Stimulated activated CD4-positive, alpha-beta T cell treated with anti-CD3 and anti-CD28 coated beads, Interleukin-2, amount 100 ng/mL, for 48 hours (primary cell): ENCODE data around the gene PDX1.

ENCODE experiments used
- DNase-seq, 2 donors: peaks; one replicate each; pipeline ENCODE4 v3.0.0-alpha.2; 2020

Gene PDX1

GRCh38 chr13:27922883-27923612, 3.2 kb downstream of the PDX1 start:
- no peak for DNase-seq

- DNase-seq = no peak
Measured at GRCh38 chr13:27923794-27924528, 4.2 kb downstream of the PDX1 start.

GRCh38 chr13:27924529-27925141, 4.8 kb downstream of the PDX1 start:
- no peak for DNase-seq

- no peak for DNase-seq
Measured at GRCh38 chr13:27925220-27925991, 5.6 kb downstream of the PDX1 start.

- no peak for DNase-seq
Measured at GRCh38 chr13:27926644-27927434, 7.0 kb downstream of the PDX1 start.

- no peak for DNase-seq
Measured at GRCh38 chr13:27927444-27928352, 7.9 kb downstream of the PDX1 start.

GRCh38 chr13:27928353-27928804, 8.6 kb downstream of the PDX1 start:
- no peak for DNase-seq

GRCh38 chr13:27928805-27929753, 9.3 kb downstream of the PDX1 start:
- DNase-seq = no peak

- DNase-seq = no peak
Measured at GRCh38 chr13:27929868-27930267, 10.1 kb downstream of the PDX1 start.

GRCh38 chr13:27933118-27933517, 13.3 kb downstream of the PDX1 start:
- no peak for DNase-seq

- no peak for DNase-seq
Measured at GRCh38 chr13:27933580-27934328, 14.0 kb downstream of the PDX1 start.

- DNase-seq = no peak
Measured at GRCh38 chr13:27942972-27943371, 23.2 kb downstream of the PDX1 start.

- DNase-seq = no peak
Measured at GRCh38 chr13:27952876-27953675, 33.3 kb downstream of the PDX1 start.

- peak; percentile 71 to 77 for DNase-seq
Measured at GRCh38 chr13:27953676-27954405, 34.0 kb downstream of the PDX1 start.

- no peak for DNase-seq
Measured at GRCh38 chr13:27954406-27954851, 34.6 kb downstream of the PDX1 start.

GRCh38 chr13:27955014-27955591, 35.3 kb downstream of the PDX1 start:
- DNase-seq = no peak
